OCI-LY7 (cell line): ENCODE data around the gene URB2.

Experiments
- EZH2phosphoT487 ChIP-seq: fragments of 200-600 bp; sonication (generic); IDR thresholded peaks from 2 replicates; pipeline ENCODE4 v1.6.1; 2018; ENCODE audit warnings: low read depth, borderline replicate concordance, mild to moderate bottlenecking, mixed run types, antibody characterized with exemption, low read length, moderate library complexity, mixed read lengths
- TF ChIP-seq, protein P1 (sequence below): fragments of 200-600 bp; sonication (generic); conservative IDR thresholded peaks from 2 replicates; pipeline ENCODE4 v1.5.1; 2014; ENCODE audit warnings: mild to moderate bottlenecking, antibody characterized with exemption, low read length, moderate library complexity, mixed read lengths

DNA sequence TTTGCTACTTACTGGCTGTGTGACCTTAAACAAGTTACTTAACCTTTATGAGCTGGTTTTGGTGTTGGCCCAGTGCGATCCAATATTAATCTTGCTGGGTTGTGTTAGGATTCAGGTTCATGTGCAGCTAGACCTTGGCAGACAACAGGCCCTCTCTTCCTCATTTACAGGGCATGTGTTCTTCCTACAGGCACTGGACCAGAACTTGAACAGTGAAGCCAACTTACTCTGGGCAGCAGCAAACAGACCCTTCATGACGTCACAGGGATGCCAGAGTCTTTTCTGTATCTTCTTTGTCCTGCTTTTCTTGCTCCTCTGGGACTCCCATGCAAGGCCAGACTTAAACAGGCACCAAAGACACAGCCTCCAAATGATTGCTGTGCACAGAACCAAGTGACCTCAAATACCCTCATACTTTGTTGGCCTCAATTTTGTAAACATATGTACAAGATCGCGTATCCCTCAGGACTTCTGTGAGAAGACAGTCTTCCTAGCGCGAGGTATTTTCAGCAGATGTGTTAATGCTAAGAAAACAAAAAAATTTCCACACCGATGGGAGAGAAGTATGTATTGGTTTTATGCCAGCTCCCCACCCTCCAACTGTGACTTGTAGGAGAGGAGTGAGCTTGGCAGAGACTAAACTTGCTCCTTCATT, 73.7 kb downstream of the URB2 start:
- TF ChIP-seq, protein P1, sequence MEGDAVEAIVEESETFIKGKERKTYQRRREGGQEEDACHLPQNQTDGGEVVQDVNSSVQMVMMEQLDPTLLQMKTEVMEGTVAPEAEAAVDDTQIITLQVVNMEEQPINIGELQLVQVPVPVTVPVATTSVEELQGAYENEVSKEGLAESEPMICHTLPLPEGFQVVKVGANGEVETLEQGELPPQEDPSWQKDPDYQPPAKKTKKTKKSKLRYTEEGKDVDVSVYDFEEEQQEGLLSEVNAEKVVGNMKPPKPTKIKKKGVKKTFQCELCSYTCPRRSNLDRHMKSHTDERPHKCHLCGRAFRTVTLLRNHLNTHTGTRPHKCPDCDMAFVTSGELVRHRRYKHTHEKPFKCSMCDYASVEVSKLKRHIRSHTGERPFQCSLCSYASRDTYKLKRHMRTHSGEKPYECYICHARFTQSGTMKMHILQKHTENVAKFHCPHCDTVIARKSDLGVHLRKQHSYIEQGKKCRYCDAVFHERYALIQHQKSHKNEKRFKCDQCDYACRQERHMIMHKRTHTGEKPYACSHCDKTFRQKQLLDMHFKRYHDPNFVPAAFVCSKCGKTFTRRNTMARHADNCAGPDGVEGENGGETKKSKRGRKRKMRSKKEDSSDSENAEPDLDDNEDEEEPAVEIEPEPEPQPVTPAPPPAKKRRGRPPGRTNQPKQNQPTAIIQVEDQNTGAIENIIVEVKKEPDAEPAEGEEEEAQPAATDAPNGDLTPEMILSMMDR = no peak
- TF ChIP-seq EZH2phosphoT487 = no peak
